T-cell (primary cell): Measurements from ENCODE around the gene RPL36. TPM values are rescaled to one million over a fixed set of nuclear protein-coding genes. Genes with fewer than 3 reads are reported as not detected.
"Not testable (repeated sequence)": the region's sequence is repeated elsewhere in the genome, so short reads cannot be mapped to it uniquely, and the experiment has no call there.

Experiments used
- ATAC-seq, 4 experiments: fragments of 200-7000 bp in 3 of 4; fragments of 150-1000 bp in 1 of 4; cut with Tn5 transposase; replicated peaks in 1 of 4; 1 replicate in 3 of 4; 2 replicates in 1 of 4; pipeline ENCODE4 v1.10.0; 2021; ENCODE audit warnings: moderate library complexity in 3 of 4, mild to moderate bottlenecking in 2 of 4, moderate number of reproducible peaks in 1 of 4
- CTCF ChIA-PET, 2 donors: fragments of 300-600 bp; sonication (Branson Sonifier 250); formaldehyde crosslinking; loops; one replicate each; lab custom pipeline; 2022; ENCODE audit warnings: antibody characterized with exemption in 2 of 2; lab: Charles Lee
- POLR2A ChIA-PET, 2 donors: fragments of 300-600 bp; sonication (Branson Sonifier 250); formaldehyde crosslinking; loops; one replicate each; lab custom pipeline; 2022; ENCODE audit warnings: antibody characterized with exemption in 2 of 2; lab: Charles Lee
- DNase-seq, 35 experiments: peaks; one replicate each; pipeline versions ENCODE4 v3.0.0 to v3.0.0-alpha.2; 2013 to 2023
- H3K27ac ChIP-seq: one replicate; pipeline ENCODE4 v1.5.1; 2013; ENCODE audit warnings: low read length
- H3K27me3 ChIP-seq, 2 experiments: replicated peaks in 1 of 2; 1 replicate in 1 of 2; 2 replicates in 1 of 2; pipeline versions ENCODE4 v1.6.1 to v1.7.0; 2013; ENCODE audit warnings: low read length in 1 of 2, mixed read lengths in 1 of 2; ENCODE audit not compliant: control insufficient read depth in 2 of 2, insufficient read depth in 2 of 2; ENCODE audit errors: extremely low read depth in 1 of 2
- H3K36me3 ChIP-seq, 2 donors: 1 replicate in 1 of 2; 2 replicates in 1 of 2; pipeline versions ENCODE4 v1.6.1 to v1.7.0; 2013; ENCODE audit warnings: low read length in 1 of 2; ENCODE audit not compliant: control insufficient read depth in 2 of 2, insufficient read depth in 1 of 2; ENCODE audit errors: extremely low read depth in 1 of 2
- H3K4me1 ChIP-seq, 2 experiments: 1 replicate in 1 of 2; 2 replicates in 1 of 2; pipeline versions ENCODE4 v1.6.1 to v1.7.0; 2013; ENCODE audit warnings: low read length in 2 of 2, mixed read lengths in 1 of 2; ENCODE audit not compliant: insufficient read depth in 2 of 2, control insufficient read depth in 1 of 2; ENCODE audit errors: extremely low read depth in 1 of 2
- H3K4me3 ChIP-seq, 2 donors: 1 replicate in 1 of 2; 2 replicates in 1 of 2; pipeline versions ENCODE4 v1.5.1 to v1.7.0; 2013; ENCODE audit warnings: mild to moderate bottlenecking in 2 of 2, low read length in 1 of 2, moderate library complexity in 1 of 2; ENCODE audit not compliant: control insufficient read depth in 1 of 2; ENCODE audit errors: extremely low read depth in 1 of 2
- H3K9me3 ChIP-seq: 2 replicates; pipeline ENCODE4 v1.7.0; 2013
- H3K27ac Mint-ChIP-seq, 2 donors: one replicate each; pipeline ENCODE4 v1.8.0; 2020 to 2021; ENCODE audit warnings: mild to moderate bottlenecking in 2 of 2, mixed read lengths in 2 of 2
- H3K27me3 Mint-ChIP-seq, 2 donors: one replicate each; pipeline ENCODE4 v1.8.0; 2021 to 2022; ENCODE audit warnings: mixed read lengths in 2 of 2
- H3K36me3 Mint-ChIP-seq: one replicate; pipeline ENCODE4 v1.8.0; 2021; ENCODE audit warnings: mixed read lengths
- H3K4me1 Mint-ChIP-seq, 3 donors: one replicate each; pipeline ENCODE4 v1.8.0; 2020 to 2022; ENCODE audit warnings: mixed read lengths in 3 of 3, mild to moderate bottlenecking in 1 of 3
- H3K4me3 Mint-ChIP-seq, 3 donors: one replicate each; pipeline ENCODE4 v1.8.0; 2020 to 2022; ENCODE audit warnings: mild to moderate bottlenecking in 3 of 3, mixed read lengths in 3 of 3, moderate library complexity in 3 of 3
- H3K9me3 Mint-ChIP-seq, 3 donors: one replicate each; pipeline ENCODE4 v1.8.0; 2020 to 2022; ENCODE audit warnings: mixed read lengths in 3 of 3
- WGBS: methylation state at CpG from one replicate; pipeline ENCODE4 v1.1.5; 2013; ENCODE audit warnings: missing lambda C conversion rate; ENCODE audit not compliant: insufficient coverage; 5-methylcytosine and 5-hydroxymethylcytosine counted together
- total RNA-seq, 35 experiments: library from RNA in 6 of 35; stranded (reverse) in 6 of 35; fragments of 120-200 nt in 1 of 35; gene quantifications; one replicate each; pipeline versions ENCODE4 v1.2.1 to v1.2.4 and lab custom pipeline; 2013 to 2026

The RPL36 gene
- total RNA-seq, 5 donors from 2014 or later (not counting 1 experiment from before 2014, with no cell fraction given), result 1,208 to 1,613 (median 1,528) TPM

DNA sequence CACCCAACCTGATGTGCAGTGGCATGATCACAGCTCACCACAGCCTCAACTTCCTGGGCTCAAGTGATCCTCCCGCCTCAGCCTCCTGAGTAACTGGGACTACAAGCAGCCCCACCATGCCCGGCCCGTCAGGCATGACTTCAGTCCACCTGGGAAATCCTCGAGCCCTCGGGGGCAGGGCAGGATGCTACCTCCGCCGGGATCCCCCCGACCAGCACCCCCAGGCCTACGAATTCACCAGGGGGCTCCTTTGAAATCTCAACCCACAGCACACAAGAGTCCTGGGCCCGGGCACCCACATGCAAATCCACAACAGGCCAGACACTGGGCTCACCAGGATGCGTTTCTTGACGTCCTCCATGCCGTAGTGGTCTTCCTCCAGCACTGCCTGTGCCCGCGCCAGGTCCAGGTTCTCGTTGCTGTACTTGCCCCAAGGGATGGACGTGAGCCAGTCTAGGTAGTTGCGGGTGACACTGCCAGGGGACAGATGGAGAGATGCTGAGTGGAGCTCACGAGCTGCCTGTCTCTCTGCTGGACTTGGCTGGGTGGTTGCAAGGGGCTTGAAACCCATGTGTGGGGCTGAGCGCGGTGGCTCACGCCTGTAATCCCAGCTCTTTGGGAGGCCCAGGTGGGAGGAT, 10.5 kb downstream of the RPL36 start:
- H3K9me3 Mint-ChIP-seq, result no peaks in the 10 kb centered on the region
- CTCF ChIA-PET, result no interaction called here

DNA sequence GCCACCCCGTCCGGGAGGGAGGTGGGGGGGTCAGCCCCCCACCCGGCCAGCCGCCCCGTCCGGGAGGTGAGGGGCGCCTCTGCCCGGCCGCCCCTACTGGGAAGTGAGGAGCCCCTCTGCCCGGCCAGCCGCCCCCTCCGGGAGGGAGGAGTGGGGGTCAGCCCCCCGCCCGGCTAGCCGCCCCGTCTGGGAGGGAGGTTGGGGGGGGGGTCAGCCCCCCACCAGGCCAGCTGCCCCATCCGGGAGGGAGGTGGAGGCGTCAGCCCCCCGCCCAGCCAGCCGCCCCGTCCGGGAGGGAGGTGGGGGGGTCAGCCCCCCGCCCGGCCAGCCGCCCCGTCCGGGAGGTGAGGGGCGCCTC, 11.9 kb downstream of the RPL36 start:
- H3K4me1 ChIP-seq, H3K9me3 ChIP-seq, POLR2A ChIA-PET, H3K27me3 Mint-ChIP-seq, H3K4me3 Mint-ChIP-seq, ATAC-seq, H3K4me3 ChIP-seq, H3K9me3 Mint-ChIP-seq, DNase-seq, H3K27ac Mint-ChIP-seq, CTCF ChIA-PET, H3K27ac ChIP-seq, H3K27me3 ChIP-seq, H3K4me1 Mint-ChIP-seq: not testable (repeated sequence)
- WGBS, result no CpG with 5 or more reads among the region's 28 CpGs
- H3K36me3 Mint-ChIP-seq, result peaks cover 28% of the 10 kb centered on the region
- peaks cover 17 to 64% of the 10 kb centered on the region in 2 donors for H3K36me3 ChIP-seq

More for the DNA sequence above, 10.5 kb downstream of the RPL36 start:
- Histone ChIP-seq H3K27me3 (no peaks in the 10 kb centered on the region), H3K36me3 (peaks cover 23 to 64% of the 10 kb centered on the region in 2 donors), H3K4me3 (no peak overlapping the region), H3K9me3 (no peaks in the 10 kb centered on the region), H3K4me1 (no peaks in the 10 kb centered on the region), H3K27ac (no peak overlapping the region)
- Mint-ChIP-seq H3K4me3 (no peak overlapping the region), H3K4me1 (peaks cover 0 to 2% (median 0%) of the 10 kb centered on the region in 3 donors), H3K27ac (no peak overlapping the region), H3K27me3 (no peaks in the 10 kb centered on the region), H3K36me3 (peaks cover 22% of the 10 kb centered on the region)
- no peak for ATAC-seq
- 95% methylated on average over 18 of the region's 22 CpGs for WGBS
- no peak for DNase-seq
- POLR2A ChIA-PET, result no interaction called here

DNA sequence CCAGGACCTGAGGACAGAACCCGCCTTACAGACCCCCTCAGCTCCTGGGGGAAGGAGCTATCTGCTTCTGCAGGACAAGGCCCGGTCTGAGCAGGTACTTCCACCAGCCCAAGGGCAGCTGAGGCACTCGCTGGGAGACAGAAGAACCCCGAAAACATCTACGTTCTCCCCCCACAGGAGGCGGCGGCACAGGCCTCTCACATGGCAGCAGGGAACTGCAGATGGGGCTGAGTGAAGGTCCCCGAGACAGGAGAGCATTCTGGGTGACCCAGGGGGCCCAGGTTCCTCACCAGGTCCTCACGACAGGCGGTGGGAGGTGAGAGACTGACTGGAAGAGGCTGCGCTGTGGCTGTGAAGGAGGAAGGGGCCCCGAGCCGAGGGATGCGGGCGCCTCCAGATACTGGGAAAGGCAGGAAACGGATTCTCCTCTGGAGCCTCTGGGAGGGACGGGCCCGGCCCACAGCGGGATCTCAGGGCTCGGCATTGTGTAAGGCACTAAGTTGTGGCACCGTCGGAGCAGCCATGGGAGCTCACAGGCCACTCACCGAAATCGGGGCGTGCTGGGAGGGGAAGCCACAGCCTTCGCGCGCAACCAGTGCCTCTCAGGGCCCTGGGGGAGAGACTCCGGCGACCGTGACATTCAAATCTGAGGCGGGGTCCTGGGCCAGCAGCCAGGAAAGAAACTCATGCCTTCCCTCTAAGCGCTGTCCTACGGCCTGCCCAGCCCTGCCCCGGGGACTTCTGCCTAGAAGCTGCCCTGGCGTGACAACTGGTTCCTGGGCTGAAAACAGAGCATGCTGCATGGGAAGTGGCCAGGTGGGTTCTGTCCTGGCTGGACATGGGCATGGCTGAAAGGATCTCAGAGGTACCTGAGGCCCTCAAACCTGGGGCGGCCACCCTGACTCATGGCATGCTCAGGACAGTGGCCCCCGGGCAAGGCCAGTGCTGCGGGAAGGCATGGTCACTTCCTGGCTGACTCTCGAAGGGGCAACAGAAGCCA, 14.0 kb downstream of the RPL36 start:
- ATAC-seq (no peak), DNase-seq (no peak)
- Mint-ChIP-seq H3K4me1 (peaks cover 0 to 2% (median 0%) of the 10 kb centered on the region in 3 donors), H3K36me3 (peaks cover 26% of the 10 kb centered on the region), H3K27ac (no peak overlapping the region), H3K9me3 (no peaks in the 10 kb centered on the region), H3K27me3 (no peaks in the 10 kb centered on the region), H3K4me3 (no peak overlapping the region)
- Histone ChIP-seq H3K4me1 (no peaks in the 10 kb centered on the region), H3K27me3 (no peaks in the 10 kb centered on the region), H3K4me3 (no peak overlapping the region), H3K36me3 (peaks cover 22 to 58% of the 10 kb centered on the region in 2 donors), H3K27ac (no peak overlapping the region), H3K9me3 (no peaks in the 10 kb centered on the region)
- ChIA-PET CTCF (no interaction called here), POLR2A (no interaction called here)
- 99% methylated on average over 31 of the region's 40 CpGs for WGBS

DNA sequence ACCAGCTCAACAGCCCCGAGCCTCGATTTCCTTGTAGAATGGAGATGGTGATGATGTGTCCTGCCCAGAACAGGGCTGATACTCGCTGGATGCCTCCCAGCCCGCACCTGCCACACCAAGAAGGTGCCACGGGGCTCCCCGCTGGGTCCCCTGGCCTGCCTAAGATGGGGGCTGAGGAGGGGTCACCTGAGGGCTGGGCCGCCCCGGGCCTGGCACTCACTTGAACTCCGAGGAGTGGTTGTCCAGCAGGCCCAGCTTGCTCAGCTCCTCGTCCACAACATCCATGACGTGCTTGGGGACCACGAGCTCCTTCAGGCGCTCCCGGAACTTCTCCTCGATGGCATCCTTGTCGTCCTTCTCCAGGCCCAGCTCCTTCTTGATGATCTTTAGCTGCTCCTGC, 15.5 kb downstream of the RPL36 start:
- ChIA-PET POLR2A (interaction anchor here (0.6 kb wide), 2 partner anchors 269 to 414 kb away, joined by 3 to 4 read pairs; no protein-coding TSS in a partner anchor), CTCF (interaction anchor here in 1 of 2 donors (0.9 kb wide), 1 partner anchor 16 kb away, joined by 3 read pairs; the partner anchor contains the start of gene RPL36)
- Histone ChIP-seq H3K9me3 (no peaks in the 10 kb centered on the region), H3K27me3 (no peaks in the 10 kb centered on the region), H3K36me3 (peaks cover 22 to 53% of the 10 kb centered on the region in 2 donors), H3K27ac (no peak overlapping the region), H3K4me1 (no peaks in the 10 kb centered on the region), H3K4me3 (no peak overlapping the region)
- DNase-seq, result no peak
- H3K9me3 Mint-ChIP-seq, result no peaks in the 10 kb centered on the region
- peaks cover 26% of the 10 kb centered on the region for H3K36me3 Mint-ChIP-seq
- H3K4me1 Mint-ChIP-seq, result peaks cover 0 to 2% (median 0%) of the 10 kb centered on the region in 3 donors
- H3K27ac Mint-ChIP-seq, result no peak overlapping the region
- no peaks in the 10 kb centered on the region for H3K27me3 Mint-ChIP-seq
- 91% methylated on average over 16 of the region's 16 CpGs for WGBS
- no peak overlapping the region for H3K4me3 Mint-ChIP-seq
- ATAC-seq, result peak in 1 of 4 experiments; percentile 12

DNA sequence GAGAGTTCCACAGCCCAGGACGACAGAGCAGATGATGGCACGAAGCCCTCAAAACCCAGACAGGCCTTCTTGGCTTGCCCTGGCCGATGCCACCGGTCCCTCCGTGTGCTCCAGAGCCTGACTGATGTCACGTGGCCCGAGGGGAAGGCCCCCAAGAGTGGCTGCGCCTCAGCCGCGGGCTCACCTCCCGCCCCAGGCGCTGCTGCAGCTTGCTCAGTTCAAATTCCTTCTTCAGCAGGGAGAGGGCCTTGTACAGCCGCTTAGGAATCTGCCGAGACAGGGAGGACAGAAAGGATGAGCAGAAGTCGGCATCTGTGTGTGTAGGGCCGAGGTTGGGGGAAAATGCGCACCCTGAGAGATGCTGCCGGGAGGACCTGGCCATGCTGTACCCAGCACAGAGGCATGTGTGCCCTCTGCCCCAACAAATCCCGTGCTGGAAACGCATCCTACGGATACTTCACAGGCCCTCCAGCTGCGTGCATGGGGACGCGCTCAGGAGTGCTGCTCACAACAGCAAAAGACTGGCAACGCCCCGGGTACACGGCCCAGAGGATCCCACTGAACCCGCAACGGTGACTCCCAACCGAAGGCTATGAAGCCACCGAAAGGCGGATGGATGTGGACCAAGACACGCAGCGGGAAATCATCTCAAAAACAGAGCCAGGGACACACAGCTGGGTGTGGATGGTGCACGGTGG, 16.9 kb downstream of the RPL36 start:
- ChIA-PET CTCF (no interaction called here), POLR2A (no interaction called here)
- no peak overlapping the region for H3K4me3 ChIP-seq
- H3K4me1 Mint-ChIP-seq, result no peaks in the 10 kb centered on the region
- peaks cover 27 to 61% of the 10 kb centered on the region in 2 donors for H3K36me3 ChIP-seq
- DNase-seq (no peak), ATAC-seq (no peak)
- H3K9me3 ChIP-seq, result no peaks in the 10 kb centered on the region
- H3K36me3 Mint-ChIP-seq, result peaks cover 21% of the 10 kb centered on the region
- no peaks in the 10 kb centered on the region for H3K27me3 ChIP-seq
- no peaks in the 10 kb centered on the region for H3K4me1 ChIP-seq
- no peaks in the 10 kb centered on the region for H3K27me3 Mint-ChIP-seq
- 97% methylated on average over 35 of the region's 35 CpGs for WGBS
- peak overlapping the region in 1 of 2 donors; percentile 27 for H3K27ac Mint-ChIP-seq
- no peak overlapping the region for H3K4me3 Mint-ChIP-seq
- H3K27ac ChIP-seq, result no peak overlapping the region
- H3K9me3 Mint-ChIP-seq, result no peaks in the 10 kb centered on the region
